NCI-H1436 treated with DMSO at 0.1 percent for 48 hours (cell line): ENCODE results near the gene KAT2B.

Experiments used
- DNase-seq: peaks from one replicate; lab custom pipeline; 2025; lab: John Stamatoyannopoulos, UW

The KAT2B gene

GRCh38 chr3:20147361-20147760 is 107.1 kb downstream of the KAT2B start:
- DNase-seq: no peak

GRCh38 chr3:20148466-20148865 is 108.2 kb downstream of the KAT2B start:
- DNase-seq: no peak

- no peak for DNase-seq
These were observed 113.8 kb downstream of the KAT2B start for GRCh38 chr3:20154078-20154477.

DNA sequence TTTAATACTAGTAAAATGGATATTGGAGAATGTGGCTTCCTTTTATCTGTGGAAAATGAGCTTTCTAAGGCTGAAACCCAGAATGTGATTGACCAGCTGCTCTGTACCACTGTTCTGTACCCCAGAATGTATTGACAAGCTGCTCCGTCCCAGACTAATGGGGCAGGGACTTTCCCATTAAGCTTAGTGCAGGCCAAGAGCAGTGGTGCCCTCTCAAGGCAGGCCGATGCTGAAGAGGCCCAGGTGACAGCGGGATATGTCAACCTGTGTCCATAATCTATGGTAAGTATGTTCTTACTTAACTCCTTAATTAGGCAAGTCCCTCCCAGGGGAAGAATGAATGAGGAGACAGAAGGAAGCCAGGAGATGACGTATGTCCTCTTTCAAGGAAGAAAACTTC is 114.7 kb downstream of the KAT2B start:
- no peak for DNase-seq

GRCh38 chr3:20160230-20160629 is 120.0 kb downstream of the KAT2B start:
- DNase-seq: no peak

GRCh38 chr3:20161714-20162113 is 121.5 kb downstream of the KAT2B start:
- DNase-seq: no peak

GRCh38 chr3:20173844-20174410 is 133.7 kb downstream of the KAT2B start:
- peak; percentile 22 for DNase-seq

- DNase-seq: no peak
These were observed 141.0 kb downstream of the KAT2B start for GRCh38 chr3:20181276-20181675.

GRCh38 chr3:20182206-20182605 is 142.0 kb downstream of the KAT2B start:
- DNase-seq: no peak

- no peak for DNase-seq
These were observed 145.1 kb downstream of the KAT2B start for GRCh38 chr3:20185331-20185678.

DNA sequence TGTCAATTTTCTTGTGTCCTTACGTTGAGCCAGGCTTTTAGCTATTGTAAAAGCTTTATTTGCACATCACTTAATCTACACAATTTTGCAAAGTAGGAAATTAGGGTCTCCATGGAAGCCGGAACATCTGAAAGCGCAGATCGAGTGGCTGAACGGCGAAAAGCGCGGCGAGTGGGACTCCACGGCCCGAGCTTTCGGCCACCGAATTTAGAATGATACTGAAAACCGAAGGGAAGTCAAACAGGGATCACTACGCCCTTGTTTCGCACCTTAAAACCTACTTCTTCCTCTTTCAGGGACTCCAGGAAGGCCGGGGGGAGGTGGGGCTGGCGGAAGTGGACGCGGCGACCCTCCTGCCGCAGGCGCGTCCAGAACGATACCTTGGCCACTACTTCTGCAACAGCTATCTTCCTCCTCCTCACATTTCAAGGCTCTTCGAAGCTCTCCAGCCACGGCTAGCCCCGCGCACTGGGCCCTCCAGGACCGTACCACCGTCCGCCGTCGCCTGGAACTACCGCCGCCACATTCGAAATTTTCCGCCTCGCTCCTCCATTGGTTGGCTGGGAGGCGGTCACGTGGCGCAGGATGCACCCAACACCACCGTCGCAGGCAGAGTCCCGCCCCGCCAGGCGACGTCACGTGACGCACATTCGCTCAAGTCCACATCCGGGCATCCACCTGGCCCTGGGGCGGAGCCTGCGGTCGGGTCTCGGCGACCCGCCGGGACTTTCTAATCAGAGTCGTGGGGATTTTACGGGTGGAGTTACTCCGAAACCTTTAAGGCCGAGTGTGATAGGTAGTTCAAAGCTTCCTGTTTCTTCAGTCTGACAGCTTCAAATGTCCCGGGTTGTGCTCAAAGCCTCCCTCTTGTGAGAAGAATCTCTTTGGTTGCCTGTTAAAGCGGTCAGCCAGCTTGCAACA is 145.7 kb downstream of the KAT2B start, which contains the start of gene SGO1:
SGO1 (minus strand) TSS at position 528 of the 921 bp plus-strand sequence. CDS start 2,179 bp downstream, outside the sequence.
- DNase-seq: peak; percentile 42

DNA sequence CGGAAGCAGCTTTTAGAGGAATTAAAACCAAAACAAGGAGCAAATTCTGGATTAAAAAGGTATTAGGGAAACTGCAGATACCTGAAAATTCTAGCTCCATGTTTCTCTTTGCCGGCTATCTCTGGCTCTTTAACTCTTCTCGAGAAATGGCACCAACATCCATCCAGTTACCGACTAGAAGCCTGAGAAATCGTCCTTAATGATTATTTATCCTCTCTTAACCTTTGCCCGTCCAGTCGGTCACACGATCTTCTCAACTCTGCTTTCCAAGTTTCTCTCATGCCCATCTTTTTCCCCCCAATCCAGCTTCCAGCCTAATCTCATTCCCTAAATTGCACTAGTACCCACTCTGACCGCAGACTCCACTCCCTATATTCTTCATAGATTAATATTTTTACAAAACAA is 146.4 kb downstream of the KAT2B start:
- DNase-seq: no peak

- no peak for DNase-seq
These were observed 150.7 kb downstream of the KAT2B start for GRCh38 chr3:20190991-20191390.

DNA sequence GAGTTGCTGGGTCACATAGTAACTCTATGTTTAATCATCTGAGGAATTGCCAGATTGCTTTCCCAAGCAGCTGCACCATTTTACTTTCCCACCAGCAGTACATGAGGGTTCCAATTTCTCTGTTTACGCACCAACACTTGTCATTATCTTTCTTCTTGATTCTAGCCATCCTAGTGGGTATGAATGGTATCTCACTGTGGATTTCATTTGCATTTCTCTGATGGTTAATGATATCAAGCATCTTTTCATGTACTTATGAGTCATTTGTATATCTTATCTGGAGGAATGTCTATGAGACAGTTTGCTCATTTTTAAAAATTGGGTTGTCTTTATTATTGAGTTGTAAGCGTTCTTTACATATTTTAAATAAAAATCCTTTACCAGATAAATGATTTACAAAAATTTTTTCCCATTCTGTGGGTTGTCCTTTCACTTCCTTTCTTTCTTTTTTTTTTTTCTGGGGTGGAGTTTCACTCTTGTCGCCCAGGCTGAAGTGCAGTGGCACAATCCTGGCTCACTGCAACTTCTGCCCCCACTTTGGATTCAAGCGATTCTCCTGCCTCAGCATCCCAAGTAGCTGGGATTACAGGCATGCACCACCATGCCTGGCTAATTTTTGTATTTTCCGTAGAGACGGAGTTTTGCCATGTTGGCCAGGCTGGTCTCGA is 154.7 kb downstream of the KAT2B start:
- no peak for DNase-seq

DNA sequence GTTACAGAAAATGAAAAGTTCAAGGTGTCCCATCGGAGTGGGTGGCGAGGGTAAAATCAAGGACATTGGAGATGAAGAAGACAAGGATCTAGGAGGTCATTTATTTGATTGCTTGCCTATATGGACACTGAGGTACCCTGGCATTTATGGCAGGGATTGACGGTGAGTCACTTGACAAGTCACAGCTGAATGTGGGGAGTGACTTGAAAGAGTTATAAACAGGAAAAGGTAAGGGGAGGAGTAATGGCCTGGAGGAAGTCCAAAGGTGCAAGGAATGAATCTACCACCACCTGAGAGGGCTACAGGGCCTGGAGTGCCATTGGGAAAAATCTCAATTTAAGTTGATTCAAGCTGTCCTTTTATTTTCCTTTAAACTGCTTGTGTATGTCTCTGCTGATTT is 157.5 kb downstream of the KAT2B start:
- no peak for DNase-seq

DNA sequence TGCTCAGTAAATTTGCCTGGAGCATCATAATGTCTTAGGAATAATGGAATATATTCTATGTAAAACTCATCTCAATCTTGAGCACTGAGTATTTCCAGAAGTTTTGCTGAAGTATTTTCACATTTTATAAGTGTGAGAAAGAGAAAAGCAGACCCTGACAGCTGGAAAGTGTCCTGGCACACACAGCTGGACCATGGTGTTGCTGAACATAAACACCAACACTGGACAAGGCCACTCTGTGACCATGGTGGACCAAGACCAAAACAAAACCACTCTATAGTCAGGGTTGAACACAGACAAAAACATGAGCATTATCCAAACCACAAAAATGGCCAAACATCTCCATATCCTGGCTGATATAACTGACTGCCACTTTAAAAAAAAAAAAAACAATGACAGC is 160.9 kb downstream of the KAT2B start:
- DNase-seq: no peak
